Right lobe of liver (tissue), 6 donors: ENCODE measurements around the gene STK4. TPM values are rescaled to one million over a fixed set of nuclear protein-coding genes. Genes with fewer than 3 reads are reported as not detected.
"Not testable (repeated sequence)": the region's sequence is repeated elsewhere in the genome, so short reads cannot be mapped to it uniquely, and the experiment has no call there.

ENCODE experiments used
- ATAC-seq, 4 donors: fragments of 200-7000 bp; cut with Tn5 transposase; one replicate each; pipeline ENCODE4 v1.9.1; 2020; ENCODE audit warnings: mild to moderate bottlenecking in 4 of 4, moderate library complexity in 4 of 4
- DNase-seq, 3 donors: peaks; one replicate each; pipeline ENCODE4 v3.0.0-alpha.2; 2020
- H3K27ac ChIP-seq, 3 donors: fragments of 200-600 bp; one replicate each; pipeline ENCODE4 v1.8.0; 2022
- H3K27me3 ChIP-seq, 2 donors: fragments of 200-600 bp; one replicate each; pipeline ENCODE4 v1.8.0; 2022
- H3K36me3 ChIP-seq, 4 donors: fragments of 200-600 bp; sonication (generic) in 1 of 4; one replicate each; pipeline versions ENCODE4 v1.5.1 to v1.8.0; 2017 to 2022; ENCODE audit warnings: control low read depth in 1 of 4
- H3K4me1 ChIP-seq, 4 donors: fragments of 200-600 bp; sonication (generic) in 1 of 4; one replicate each; pipeline versions ENCODE4 v1.5.1 to v1.8.0; 2017 to 2022; ENCODE audit warnings: control low read depth in 1 of 4
- H3K4me3 ChIP-seq, 3 donors: fragments of 200-600 bp; one replicate each; pipeline ENCODE4 v1.8.0; 2022
- H3K9me3 ChIP-seq, 4 donors: fragments of 200-600 bp; sonication (generic) in 1 of 4; one replicate each; pipeline versions ENCODE4 v1.5.1 to v1.8.0; 2017 to 2022; ENCODE audit warnings: control low read depth in 1 of 4
- POLR2A ChIP-seq: fragments of 450-650 bp; IDR thresholded peaks from one replicate; pipeline ENCODE4 v1.6.1; 2017; ENCODE audit warnings: antibody characterized with exemption, mild to moderate bottlenecking
- WGBS: methylation state at CpG from one replicate; pipeline ENCODE4 v1.1.6; 2018; ENCODE audit warnings: low coverage, low lambda C conversion rate; ENCODE audit not compliant: insufficient coverage; ENCODE audit errors: missing lambda C conversion rate; 5-methylcytosine and 5-hydroxymethylcytosine counted together
- intact Hi-C, 2 donors: fragments of 100-400 bp; cut with DNase I; formaldehyde crosslinking; loops; one replicate each; pipeline versions ENCODE4 v1.11.2 to v1.14.1; 2022
- total RNA-seq, 6 experiments: library from RNA; depleted of rRNA in 2 of 6; stranded (reverse); fragments of >200 nt in 2 of 6; fragmentation: NEBNext Ultra II Directional in 3 of 6; extraction: Animal tissue kit (Norgen Biotek cat#: 25700) in 3 of 6; gene quantifications; one replicate each; pipeline versions ENCODE4 v1.1.0 to v1.2.4, GENCODE V29; 2016 to 2023
- TF ChIP-seq, protein P1 (sequence below), 4 donors: fragments of 200-600 bp in 3 of 4; fragments of 450-650 bp in 1 of 4; IDR thresholded peaks; one replicate each; pipeline versions ENCODE4 v1.5.1 to v1.8.0; 2016 to 2022; ENCODE audit warnings: antibody characterized with exemption in 4 of 4, mild to moderate bottlenecking in 2 of 4
- donor health status: DM: no; HTN: yes; CAD: no.
- donor health status: DM: no; HTN: no; CAD: no.
- donor health status: DM: no; HTN: no; CAD: no.
- donor health status: DM: no; HTN: yes; CAD: no.
- donor health status: DM: no; HTN: yes; CAD: no.

STK4 gene
- total RNA-seq, 6 experiments from 2014 or later = 9.7 to 17.5 (median 13.4) TPM

DNA sequence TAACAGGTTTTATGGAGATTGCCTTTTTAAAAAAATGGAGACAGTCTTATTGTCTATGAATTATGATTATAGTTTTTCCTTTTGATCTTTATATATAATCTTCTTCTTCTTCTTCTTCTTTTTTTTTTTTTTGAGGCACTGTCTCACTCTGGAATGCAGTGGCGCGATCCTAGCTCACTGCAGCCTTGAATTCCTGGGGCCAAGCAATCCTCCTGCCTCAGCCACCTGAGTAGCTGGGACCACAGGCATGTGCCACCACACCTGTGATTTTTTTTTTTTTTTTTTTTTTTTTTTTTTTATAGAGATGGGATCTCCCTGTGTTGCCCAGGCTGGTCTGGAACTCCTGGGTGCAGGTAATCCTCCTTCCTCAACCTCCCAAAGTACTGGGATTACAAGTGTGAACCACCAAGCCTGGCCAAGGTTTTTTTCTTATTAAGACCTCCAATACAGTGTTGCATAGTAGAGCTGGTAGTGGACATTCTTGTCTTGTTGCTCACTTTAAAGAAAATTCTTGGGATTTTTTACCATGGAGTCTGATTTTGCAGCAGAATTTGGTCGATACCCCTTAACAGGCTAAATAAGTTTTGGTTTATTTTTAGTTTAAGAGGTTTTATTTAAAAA lies 46.5 kb downstream of the STK4 start:
- H3K4me1 ChIP-seq = peaks cover 0 to 5% (median 0%) of the 10 kb centered on the region in 4 donors
- H3K9me3 ChIP-seq = no peaks in the 10 kb centered on the region
- no peak overlapping the region for H3K4me3 ChIP-seq
- 88% methylated on average over 1 of the region's 3 CpGs for WGBS
- intact Hi-C loops = no loop called here
- no peak overlapping the region for H3K27ac ChIP-seq
- DNase-seq (no peak), ATAC-seq (no peak)
- no peaks in the 10 kb centered on the region for H3K27me3 ChIP-seq
- peaks cover 0 to 10% (median 0%) of the 10 kb centered on the region in 4 donors for H3K36me3 ChIP-seq
- no peak for TF ChIP-seq POLR2A
- TF ChIP-seq, protein P1, sequence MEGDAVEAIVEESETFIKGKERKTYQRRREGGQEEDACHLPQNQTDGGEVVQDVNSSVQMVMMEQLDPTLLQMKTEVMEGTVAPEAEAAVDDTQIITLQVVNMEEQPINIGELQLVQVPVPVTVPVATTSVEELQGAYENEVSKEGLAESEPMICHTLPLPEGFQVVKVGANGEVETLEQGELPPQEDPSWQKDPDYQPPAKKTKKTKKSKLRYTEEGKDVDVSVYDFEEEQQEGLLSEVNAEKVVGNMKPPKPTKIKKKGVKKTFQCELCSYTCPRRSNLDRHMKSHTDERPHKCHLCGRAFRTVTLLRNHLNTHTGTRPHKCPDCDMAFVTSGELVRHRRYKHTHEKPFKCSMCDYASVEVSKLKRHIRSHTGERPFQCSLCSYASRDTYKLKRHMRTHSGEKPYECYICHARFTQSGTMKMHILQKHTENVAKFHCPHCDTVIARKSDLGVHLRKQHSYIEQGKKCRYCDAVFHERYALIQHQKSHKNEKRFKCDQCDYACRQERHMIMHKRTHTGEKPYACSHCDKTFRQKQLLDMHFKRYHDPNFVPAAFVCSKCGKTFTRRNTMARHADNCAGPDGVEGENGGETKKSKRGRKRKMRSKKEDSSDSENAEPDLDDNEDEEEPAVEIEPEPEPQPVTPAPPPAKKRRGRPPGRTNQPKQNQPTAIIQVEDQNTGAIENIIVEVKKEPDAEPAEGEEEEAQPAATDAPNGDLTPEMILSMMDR (IDR thresholded peaks at IDR 0.05) = no peak

DNA sequence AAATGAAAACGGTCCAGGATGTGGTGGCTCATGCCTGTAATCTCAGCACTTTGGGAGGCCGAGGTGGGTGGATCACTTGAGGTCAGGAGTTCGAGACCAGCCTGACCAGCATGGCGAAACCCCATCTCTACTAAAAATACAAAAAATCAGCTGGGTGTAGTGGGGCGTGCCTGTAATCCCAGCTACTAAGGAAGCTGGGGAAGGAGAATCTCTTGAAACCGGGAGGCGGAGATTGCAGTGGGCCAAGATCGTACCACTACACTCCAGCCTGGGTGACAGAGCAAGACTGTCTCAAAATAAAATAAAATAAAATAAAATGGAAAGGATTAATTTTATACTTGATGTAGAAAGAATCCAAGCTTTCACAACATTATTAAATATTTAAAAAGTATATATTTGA lies 47.8 kb downstream of the STK4 start:
- H3K36me3 ChIP-seq, intact Hi-C loops, DNase-seq, H3K27ac ChIP-seq, H3K4me1 ChIP-seq, H3K4me3 ChIP-seq, ATAC-seq, H3K9me3 ChIP-seq, H3K27me3 ChIP-seq: not testable (repeated sequence)
- 85% methylated on average over 8 of the region's 8 CpGs for WGBS

DNA sequence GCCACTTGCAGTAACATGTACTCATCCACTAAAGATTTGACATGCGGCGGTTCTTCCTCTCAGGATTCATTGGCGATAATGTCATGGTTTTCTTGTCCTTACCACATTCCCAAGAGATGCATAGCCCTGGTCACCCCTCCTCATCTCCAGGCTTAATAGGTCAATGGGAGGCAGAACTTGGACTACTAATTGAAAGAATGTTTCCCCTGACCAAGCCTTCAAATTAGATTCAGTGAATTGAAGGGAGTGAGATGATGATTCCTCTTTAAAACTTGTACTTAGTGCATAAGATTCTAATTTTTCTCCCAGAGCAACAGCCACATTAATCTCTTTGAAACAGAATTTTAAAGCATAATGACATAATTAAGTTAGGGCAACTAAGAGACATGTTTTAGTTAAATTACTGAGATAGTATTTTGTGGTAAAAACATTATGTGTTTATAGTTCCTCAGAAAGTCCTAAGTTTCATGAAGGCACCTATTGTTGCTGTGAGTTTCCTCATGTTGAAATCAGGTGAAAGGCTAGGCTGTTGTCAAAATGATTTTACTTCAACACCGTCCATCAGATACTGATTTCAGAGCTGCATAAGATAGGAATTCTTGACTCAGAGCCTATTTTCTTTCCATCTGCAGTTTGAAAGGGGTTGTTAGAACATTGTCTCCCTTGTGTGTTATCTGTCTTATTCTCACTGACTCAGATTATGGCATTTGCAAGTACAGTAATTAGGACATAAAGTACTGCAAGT lies 48.5 kb downstream of the STK4 start:
- ATAC-seq (no peak), DNase-seq (no peak)
- H3K4me1 ChIP-seq = peaks cover 0 to 5% (median 0%) of the 10 kb centered on the region in 4 donors
- intact Hi-C loops = no loop called here
- TF ChIP-seq, protein P1 (IDR thresholded peaks at IDR 0.05) = no peak
- no peak for TF ChIP-seq POLR2A
- H3K36me3 ChIP-seq = no peaks in the 10 kb centered on the region
- H3K4me3 ChIP-seq = no peak overlapping the region
- H3K27ac ChIP-seq = no peak overlapping the region
- no peaks in the 10 kb centered on the region for H3K9me3 ChIP-seq
- WGBS = 64% methylated on average over 3 of the region's 4 CpGs
- H3K27me3 ChIP-seq = no peaks in the 10 kb centered on the region

DNA sequence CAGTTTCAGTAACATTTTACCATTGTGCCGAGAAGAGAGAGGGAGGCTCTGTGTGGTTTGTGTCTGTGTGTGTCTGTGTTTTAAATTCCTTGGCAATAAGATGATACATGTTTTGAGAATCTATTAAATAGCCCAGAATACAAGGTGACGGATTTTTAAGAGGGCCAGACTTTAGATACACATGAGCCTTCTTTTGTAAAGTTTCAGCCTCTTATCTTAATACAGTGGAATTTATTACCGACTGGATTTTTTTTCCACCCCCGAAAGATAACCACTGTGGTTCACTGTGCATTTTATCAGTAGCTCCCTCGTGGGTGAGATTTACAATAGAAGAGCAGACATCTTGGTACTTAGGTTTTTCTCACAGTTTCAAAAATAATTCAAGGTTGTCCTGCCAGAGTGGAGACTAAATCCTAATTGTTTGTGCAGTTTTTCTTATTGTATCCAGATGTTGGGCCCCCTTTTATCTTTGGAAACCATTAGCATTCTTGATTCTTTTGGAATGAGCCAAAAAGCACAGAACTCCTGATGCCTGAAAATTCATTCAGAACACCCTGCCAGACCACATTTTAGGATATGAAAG lies 49.9 kb downstream of the STK4 start:
- H3K9me3 ChIP-seq = no peaks in the 10 kb centered on the region
- WGBS = 78% methylated on average over 5 of the region's 5 CpGs
- H3K27ac ChIP-seq = no peak overlapping the region

More for the DNA sequence above, 49.9 kb downstream of the STK4 start:
- no peak for TF ChIP-seq POLR2A
- TF ChIP-seq, protein P1 (IDR thresholded peaks at IDR 0.05) = no peak
- Histone ChIP-seq H3K36me3 (no peaks in the 10 kb centered on the region), H3K4me1 (peaks cover 0 to 3% (median 0%) of the 10 kb centered on the region in 4 donors), H3K27me3 (no peaks in the 10 kb centered on the region), H3K4me3 (no peak overlapping the region)
- DNase-seq (no peak), ATAC-seq (no peak)
- intact Hi-C loops = no loop called here
